Hepatocyte (in vitro differentiated cells): ENCODE measurements around the gene TWIST2. TPM values are rescaled to one million over a fixed set of nuclear protein-coding genes. Genes with fewer than 3 reads are reported as not detected.

Experiments
- DNase-seq: peaks from one replicate; pipeline ENCODE4 v3.0.0-alpha.2; 2016; ENCODE audit warnings: low spot score
- H2AFZ ChIP-seq: fragments of 200-600 bp; sonication (generic); 2 replicates; pipeline ENCODE4 v1.6.0; 2016; ENCODE audit warnings: antibody characterized with exemption, mild to moderate bottlenecking
- H3K27ac ChIP-seq: fragments of 200-600 bp; sonication (generic); 2 replicates; pipeline ENCODE4 v1.5.1; 2016; ENCODE audit warnings: mild to moderate bottlenecking
- H3K27me3 ChIP-seq: fragments of 200-600 bp; sonication (generic); 2 replicates; pipeline ENCODE4 v1.6.1; 2016
- H3K36me3 ChIP-seq: fragments of 200-600 bp; sonication (generic); replicated peaks from 2 replicates; pipeline ENCODE4 v1.5.1; 2016; ENCODE audit warnings: low read depth; ENCODE audit not compliant: insufficient read depth
- H3K4me1 ChIP-seq: fragments of 200-600 bp; sonication (generic); 2 replicates; pipeline ENCODE4 v1.5.1; 2016; ENCODE audit warnings: mild to moderate bottlenecking, moderate library complexity; ENCODE audit not compliant: insufficient read depth
- H3K4me2 ChIP-seq: fragments of 200-600 bp; sonication (generic); 2 replicates; pipeline ENCODE4 v1.6.0; 2016
- H3K4me3 ChIP-seq: fragments of 200-600 bp; sonication (generic); 2 replicates; pipeline ENCODE4 v1.5.1; 2016; ENCODE audit warnings: mild to moderate bottlenecking
- H3K79me2 ChIP-seq: fragments of 200-600 bp; sonication (generic); 2 replicates; pipeline ENCODE4 v1.6.0; 2017; ENCODE audit warnings: mild to moderate bottlenecking
- H3K9me2 ChIP-seq: fragments of 200-600 bp; sonication (generic); replicated peaks from 2 replicates; pipeline ENCODE4 v1.6.0; 2017; ENCODE audit warnings: mild to moderate bottlenecking; ENCODE audit not compliant: insufficient read depth
- H3K9me3 ChIP-seq: fragments of 200-600 bp; sonication (generic); 2 replicates; pipeline ENCODE4 v1.5.1; 2016; ENCODE audit warnings: low read depth, mild to moderate bottlenecking
- H4K20me1 ChIP-seq: fragments of 200-600 bp; sonication (generic); 2 replicates; pipeline ENCODE4 v1.6.0; 2016; ENCODE audit warnings: mild to moderate bottlenecking; ENCODE audit not compliant: insufficient read depth, poor library complexity, severe bottlenecking
- EZH2 ChIP-seq: fragments of 200-600 bp; sonication (generic); IDR thresholded peaks from 2 replicates; pipeline ENCODE4 v1.6.1; 2016; ENCODE audit warnings: antibody characterized with exemption, mild to moderate bottlenecking, borderline replicate concordance
- EZH2phosphoT487 ChIP-seq: fragments of 200-600 bp; sonication (generic); IDR thresholded peaks from one replicate; pipeline ENCODE4 v1.6.1; 2018; ENCODE audit warnings: antibody characterized with exemption, mild to moderate bottlenecking, low read depth, moderate library complexity; ENCODE audit not compliant: unreplicated experiment, severe bottlenecking
- WGBS: methylation state at CpG from one replicate; pipeline ENCODE4 v1.1.6; 2016; ENCODE audit warnings: low lambda C conversion rate; ENCODE audit errors: missing lambda C conversion rate; 5-methylcytosine and 5-hydroxymethylcytosine counted together
- polyA plus RNA-seq: library from polyadenylated mRNA; unstranded; fragments of >200 nt; fragmentation: Nextera tagmentation; extraction: Ambion mirVana; gene quantifications from 2 replicates; pipeline ENCODE4 v1.2.1, GENCODE V29; 2016
- total RNA-seq: library from RNA; depleted of rRNA; stranded (reverse); fragments of >200 nt; gene quantifications from 2 replicates; pipeline ENCODE4 v1.2.3, GENCODE V29; 2014
- TF ChIP-seq, protein P1 (sequence below): fragments of 200-600 bp; sonication (generic); IDR thresholded peaks from 2 replicates; pipeline ENCODE4 v1.5.1; 2016; ENCODE audit warnings: antibody characterized with exemption, mild to moderate bottlenecking; ENCODE audit not compliant: poor library complexity

The TWIST2 gene
- total and polyA plus RNA-seq, 2 experiments from 2014 or later: 13.5 to 19.7 TPM

GRCh38 chr2:238861766-238862315 is 14.0 kb downstream of the TWIST2 start:
- H3K27ac ChIP-seq: no peak overlapping the region

DNA sequence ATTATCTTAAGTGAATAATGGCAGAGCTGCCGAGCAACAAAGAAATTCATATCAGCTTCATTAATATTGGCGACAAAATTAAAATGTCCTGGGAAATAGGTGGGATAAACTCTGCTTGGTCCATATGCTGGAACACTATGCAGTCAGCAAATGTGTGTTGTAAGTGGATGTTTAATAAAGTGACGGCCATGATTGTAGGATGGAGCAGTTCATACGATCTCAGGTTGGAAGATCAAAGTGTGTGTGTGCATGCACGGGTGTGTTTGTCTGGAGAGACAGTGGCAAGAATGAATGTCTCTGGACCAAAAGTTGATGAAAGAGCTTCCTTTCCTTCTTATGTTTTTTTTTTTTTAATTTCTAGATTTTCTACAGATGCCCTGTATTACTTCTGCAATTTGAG is 14.8 kb downstream of the TWIST2 start:
- Histone ChIP-seq H4K20me1 (no peaks in the 10 kb centered on the region), H3K4me2 (no peak overlapping the region), H3K4me1 (peaks cover 36% of the 10 kb centered on the region), H3K9me3 (no peaks in the 10 kb centered on the region), H3K79me2 (peaks cover 37% of the 10 kb centered on the region), H3K27me3 (no peaks in the 10 kb centered on the region), H3K9me2 (no peaks in the 10 kb centered on the region), H3K4me3 (no peak overlapping the region), H2AFZ (no peak overlapping the region), H3K27ac (no peak overlapping the region), H3K36me3 (no peaks in the 10 kb centered on the region)
- DNase-seq: no peak
- TF ChIP-seq EZH2phosphoT487 (no peak), EZH2 (no peak)
- TF ChIP-seq, protein P1, sequence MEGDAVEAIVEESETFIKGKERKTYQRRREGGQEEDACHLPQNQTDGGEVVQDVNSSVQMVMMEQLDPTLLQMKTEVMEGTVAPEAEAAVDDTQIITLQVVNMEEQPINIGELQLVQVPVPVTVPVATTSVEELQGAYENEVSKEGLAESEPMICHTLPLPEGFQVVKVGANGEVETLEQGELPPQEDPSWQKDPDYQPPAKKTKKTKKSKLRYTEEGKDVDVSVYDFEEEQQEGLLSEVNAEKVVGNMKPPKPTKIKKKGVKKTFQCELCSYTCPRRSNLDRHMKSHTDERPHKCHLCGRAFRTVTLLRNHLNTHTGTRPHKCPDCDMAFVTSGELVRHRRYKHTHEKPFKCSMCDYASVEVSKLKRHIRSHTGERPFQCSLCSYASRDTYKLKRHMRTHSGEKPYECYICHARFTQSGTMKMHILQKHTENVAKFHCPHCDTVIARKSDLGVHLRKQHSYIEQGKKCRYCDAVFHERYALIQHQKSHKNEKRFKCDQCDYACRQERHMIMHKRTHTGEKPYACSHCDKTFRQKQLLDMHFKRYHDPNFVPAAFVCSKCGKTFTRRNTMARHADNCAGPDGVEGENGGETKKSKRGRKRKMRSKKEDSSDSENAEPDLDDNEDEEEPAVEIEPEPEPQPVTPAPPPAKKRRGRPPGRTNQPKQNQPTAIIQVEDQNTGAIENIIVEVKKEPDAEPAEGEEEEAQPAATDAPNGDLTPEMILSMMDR: no peak
- 88% methylated on average over 5 of the region's 5 CpGs for WGBS

More at GRCh38 chr2:238861766-238862315, 14.0 kb downstream of the TWIST2 start:
- peaks cover 29% of the 10 kb centered on the region for H3K4me1 ChIP-seq
- H3K9me2 ChIP-seq: no peaks in the 10 kb centered on the region
- no peaks in the 10 kb centered on the region for H3K27me3 ChIP-seq
- H3K36me3 ChIP-seq: no peaks in the 10 kb centered on the region
- H4K20me1 ChIP-seq: no peaks in the 10 kb centered on the region
- WGBS: 96% methylated on average over 10 of the region's 10 CpGs
- H2AFZ ChIP-seq: no peak overlapping the region
- DNase-seq: no peak
- no peak overlapping the region for H3K4me3 ChIP-seq
- no peaks in the 10 kb centered on the region for H3K9me3 ChIP-seq
- H3K4me2 ChIP-seq: no peak overlapping the region
- peaks cover 35% of the 10 kb centered on the region for H3K79me2 ChIP-seq
- TF ChIP-seq EZH2 (no peak), EZH2phosphoT487 (no peak)
- TF ChIP-seq, protein P1: no peak

DNA sequence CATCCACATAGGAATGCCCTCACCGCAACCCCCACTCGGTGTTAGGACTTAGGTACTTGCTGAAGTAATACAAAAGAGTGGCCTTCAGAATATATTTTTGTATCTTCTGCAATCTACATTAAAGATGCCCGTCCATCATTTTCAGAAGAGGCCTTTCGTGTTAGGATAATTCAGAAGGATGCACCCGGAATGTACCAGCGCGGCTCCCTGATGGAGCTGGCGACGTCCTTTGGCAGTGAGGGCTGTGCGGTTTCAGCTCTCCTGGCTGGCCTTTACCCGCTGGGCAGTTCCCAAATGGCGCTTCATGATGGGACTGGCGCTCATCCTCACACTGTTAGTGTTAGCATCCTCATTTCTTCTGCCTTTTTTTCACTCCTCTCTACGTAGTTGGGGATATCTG is 15.3 kb downstream of the TWIST2 start:
- TF ChIP-seq EZH2: no peak
- TF ChIP-seq EZH2phosphoT487: no peak
- TF ChIP-seq, protein P1: no peak
- H2AFZ ChIP-seq: no peak overlapping the region
- no peaks in the 10 kb centered on the region for H3K27me3 ChIP-seq
- H3K4me3 ChIP-seq: no peak overlapping the region
- no peaks in the 10 kb centered on the region for H3K9me2 ChIP-seq
- DNase-seq: no peak
- H3K4me2 ChIP-seq: peak overlapping the region; percentile 55
- H3K4me1 ChIP-seq: peaks cover 42% of the 10 kb centered on the region
- H3K79me2 ChIP-seq: peaks cover 32% of the 10 kb centered on the region
- H3K36me3 ChIP-seq: no peaks in the 10 kb centered on the region
- no peaks in the 10 kb centered on the region for H4K20me1 ChIP-seq
- no peaks in the 10 kb centered on the region for H3K9me3 ChIP-seq
- WGBS: 97% methylated on average over 14 of the region's 14 CpGs
- H3K27ac ChIP-seq: peak overlapping the region; percentile 89

DNA sequence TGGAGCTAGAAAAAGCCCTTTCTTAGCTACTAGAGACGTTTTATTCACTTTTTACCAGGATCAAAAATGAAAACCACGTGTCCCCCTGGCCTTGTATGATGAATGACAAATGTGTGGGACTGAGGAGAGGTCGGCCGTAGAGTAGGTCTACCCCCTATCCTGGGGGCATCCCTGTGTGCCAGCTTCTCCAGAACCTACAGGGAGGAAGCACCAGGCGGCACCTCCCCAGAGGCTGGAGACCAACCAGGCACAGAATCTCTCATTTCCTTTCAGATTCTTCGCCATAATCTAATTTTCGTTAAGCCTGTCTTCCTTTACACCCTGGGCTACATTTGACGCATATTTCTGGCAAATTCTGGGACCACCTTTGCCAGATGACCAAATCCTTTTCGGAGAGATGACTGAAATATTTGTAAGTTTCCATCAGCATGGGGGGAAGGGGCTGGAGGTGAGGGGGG is 15.9 kb downstream of the TWIST2 start:
- H3K9me3 ChIP-seq: no peaks in the 10 kb centered on the region
- peaks cover 27% of the 10 kb centered on the region for H3K79me2 ChIP-seq
- DNase-seq: no peak
- H4K20me1 ChIP-seq: no peaks in the 10 kb centered on the region
- no peaks in the 10 kb centered on the region for H3K9me2 ChIP-seq
- no peaks in the 10 kb centered on the region for H3K27me3 ChIP-seq
- H3K4me3 ChIP-seq: no peak overlapping the region
- H3K4me2 ChIP-seq: peak overlapping the region; percentile 55
- no peaks in the 10 kb centered on the region for H3K36me3 ChIP-seq
- H3K4me1 ChIP-seq: peaks cover 47% of the 10 kb centered on the region
- peak overlapping the region; percentile 41 for H2AFZ ChIP-seq
- 66% methylated on average over 9 of the region's 9 CpGs for WGBS
- H3K27ac ChIP-seq: peak overlapping the region; percentile 89
- TF ChIP-seq EZH2phosphoT487: no peak
